Activated naive CD4-positive, alpha-beta T cell treated with anti-CD3 and anti-CD28 coated beads for 36 hours (primary cell): ENCODE data around the gene SH3TC1. TPM values are rescaled to one million over a fixed set of nuclear protein-coding genes. Genes with fewer than 3 reads are reported as not detected.

Experiments
- CTCF ChIA-PET: fragments of 350-600 bp; sonication (Branson Sonifier 250); formaldehyde crosslinking; loops from one replicate; lab custom pipeline; 2021; ENCODE audit warnings: antibody characterized with exemption; lab: Charles Lee
- DNase-seq: peaks from one replicate; pipeline ENCODE4 v3.0.0-alpha.2; 2020
- H3K27ac Mint-ChIP-seq: one replicate; pipeline ENCODE4 v1.8.0; 2021; ENCODE audit warnings: mild to moderate bottlenecking, mixed read lengths
- H3K27me3 Mint-ChIP-seq: one replicate; pipeline ENCODE4 v1.8.0; 2021; ENCODE audit warnings: low read depth, mixed read lengths
- H3K36me3 Mint-ChIP-seq: one replicate; pipeline ENCODE4 v1.8.0; 2021; ENCODE audit warnings: low read depth, mixed read lengths
- H3K4me1 Mint-ChIP-seq: one replicate; pipeline ENCODE4 v1.8.0; 2021; ENCODE audit warnings: low read depth, mixed read lengths
- H3K4me3 Mint-ChIP-seq: one replicate; pipeline ENCODE4 v1.8.0; 2021; ENCODE audit warnings: mild to moderate bottlenecking, moderate library complexity, mixed read lengths
- H3K9me3 Mint-ChIP-seq: one replicate; pipeline ENCODE4 v1.8.0; 2021; ENCODE audit warnings: mixed read lengths
- intact Hi-C: fragments of 100-400 bp; cut with micrococcal nuclease; formaldehyde crosslinking; loops from one replicate; pipeline ENCODE4 v1.15.1; 2023
- total RNA-seq, 2 experiments: library from RNA; stranded (reverse); gene quantifications; one replicate each; pipeline ENCODE4 v1.2.3, GENCODE V29; 2021

The SH3TC1 gene
- total RNA-seq, 2 experiments from 2014 or later: 17.9 to 23.6 TPM

DNA sequence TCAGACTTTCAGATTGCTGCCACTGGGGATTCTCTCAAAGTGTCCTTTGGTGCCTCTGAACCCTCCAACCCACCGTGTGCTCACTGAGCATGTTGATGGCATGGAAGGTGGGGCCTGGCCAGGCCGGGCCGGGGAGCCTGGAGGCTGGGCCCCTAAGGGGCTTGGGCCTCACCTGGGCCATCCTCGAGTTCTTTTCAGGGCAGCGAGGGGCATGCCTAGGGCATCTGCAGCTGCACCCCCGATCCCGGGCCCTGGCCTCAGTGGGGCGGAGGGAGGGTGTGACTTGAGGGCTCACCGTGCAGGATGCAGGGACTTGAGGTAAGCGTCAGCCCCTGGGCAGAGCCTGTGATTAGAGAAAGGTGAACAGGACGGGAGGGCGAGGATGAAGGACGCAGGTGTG lies 1.6 kb upstream of the SH3TC1 start:
- CTCF ChIA-PET: interaction anchor here (1.2 kb wide), 1 partner anchor 21 kb away, joined by 6 read pairs; no protein-coding TSS in a partner anchor
- no peak overlapping the region for H3K27ac Mint-ChIP-seq
- no peak overlapping the region for H3K4me3 Mint-ChIP-seq
- DNase-seq: no peak
- H3K9me3 Mint-ChIP-seq: no peaks in the 10 kb centered on the region
- intact Hi-C loops: no loop called here
- peaks cover 34% of the 10 kb centered on the region for H3K4me1 Mint-ChIP-seq
- peaks cover 3% of the 10 kb centered on the region for H3K36me3 Mint-ChIP-seq
- H3K27me3 Mint-ChIP-seq: no peaks in the 10 kb centered on the region

DNA sequence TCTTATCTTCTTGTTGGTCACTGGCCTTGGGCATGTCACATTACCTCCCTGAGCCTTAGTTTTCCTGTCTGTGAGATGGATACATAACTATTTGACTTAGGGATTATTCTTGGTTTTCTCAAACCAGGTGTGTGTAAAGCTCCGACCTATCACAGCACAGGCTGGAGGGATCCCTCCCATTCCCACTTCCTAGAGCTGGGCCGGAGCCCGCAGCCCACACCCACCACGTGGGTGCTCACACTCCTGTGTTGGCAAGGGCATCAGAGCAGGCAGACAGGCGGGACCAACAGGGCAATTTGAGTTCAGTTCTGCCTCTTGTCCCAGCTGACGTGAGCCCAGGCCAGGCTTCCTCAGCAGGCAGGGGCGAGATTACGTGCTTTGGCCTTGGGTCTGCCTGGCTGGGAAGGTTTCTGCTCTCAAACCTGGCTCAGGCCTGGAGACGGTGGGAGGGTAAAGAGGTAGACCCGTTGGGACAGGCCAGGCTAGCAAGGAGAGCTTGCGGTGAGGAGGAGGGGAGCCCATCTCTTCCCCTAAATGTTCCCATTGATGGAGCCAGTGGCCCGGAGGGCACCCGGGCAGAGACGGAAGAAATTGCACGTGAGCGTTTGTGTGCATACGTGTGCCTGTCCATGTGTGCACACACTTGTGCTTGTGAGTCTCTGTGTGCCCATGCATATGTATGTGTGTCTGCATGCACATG lies 734 bp upstream of the SH3TC1 start:
- Mint-ChIP-seq H3K4me3 (peak overlapping the region; percentile 84), H3K27me3 (no peaks in the 10 kb centered on the region), H3K4me1 (peaks cover 36% of the 10 kb centered on the region), H3K9me3 (no peaks in the 10 kb centered on the region), H3K27ac (no peak overlapping the region), H3K36me3 (peaks cover 3% of the 10 kb centered on the region)
- intact Hi-C loops: no loop called here
- no peak for DNase-seq
- CTCF ChIA-PET: interaction anchor here (1.2 to 1.5 kb wide), 2 partner anchors 21 to 44 kb away, joined by 5 to 6 read pairs; no protein-coding TSS in a partner anchor

DNA sequence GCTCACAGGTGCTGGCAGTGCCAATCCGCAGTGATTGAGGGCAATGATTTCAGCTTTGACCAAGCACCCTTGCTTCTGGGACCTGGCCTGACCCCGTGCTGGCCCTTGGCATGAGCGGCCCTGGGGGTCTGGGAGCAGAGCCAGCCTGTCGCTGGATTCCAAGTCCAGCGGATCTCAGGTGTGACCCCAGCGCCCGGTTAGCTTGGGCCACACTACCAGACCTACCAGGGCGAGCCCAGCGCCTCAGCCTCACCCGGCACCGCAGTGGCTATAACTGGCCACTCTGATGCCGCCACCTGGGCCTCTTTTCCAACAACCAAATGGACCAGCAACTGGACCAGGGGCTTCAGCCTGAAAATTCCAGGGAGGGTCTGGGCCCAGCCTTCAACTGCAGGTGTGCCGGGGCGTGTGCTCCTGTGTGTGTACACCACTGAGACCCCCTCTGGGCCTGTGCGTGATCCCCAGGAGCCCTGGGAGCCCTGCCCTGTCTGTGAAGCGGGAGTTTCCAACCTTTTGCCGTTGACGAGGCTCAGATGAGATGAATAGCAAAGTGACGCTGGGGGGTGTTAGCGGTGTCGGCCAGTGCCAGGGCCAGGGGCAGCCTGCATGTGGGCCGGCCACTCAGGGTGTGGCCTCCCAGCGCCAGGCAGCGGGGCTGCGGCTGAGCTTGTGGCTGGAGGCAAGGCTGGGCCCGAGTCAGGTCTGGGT lies 658 bp downstream of the SH3TC1 start:
- DNase-seq: peak; percentile 66
- Mint-ChIP-seq H3K4me3 (peak overlapping the region; percentile 84), H3K27ac (peak overlapping the region; percentile 80), H3K27me3 (no peaks in the 10 kb centered on the region), H3K36me3 (peaks cover 3% of the 10 kb centered on the region), H3K4me1 (peaks cover 36% of the 10 kb centered on the region), H3K9me3 (no peaks in the 10 kb centered on the region)
- CTCF ChIA-PET: interaction anchor here (1.5 kb wide), 1 partner anchor 23 kb away, joined by 5 read pairs; no protein-coding TSS in a partner anchor
- intact Hi-C loops: loop anchor here (1.0 kb wide), 3 partner anchors 22 to 41 kb away; partner anchors contain the start of gene ABLIM2

DNA sequence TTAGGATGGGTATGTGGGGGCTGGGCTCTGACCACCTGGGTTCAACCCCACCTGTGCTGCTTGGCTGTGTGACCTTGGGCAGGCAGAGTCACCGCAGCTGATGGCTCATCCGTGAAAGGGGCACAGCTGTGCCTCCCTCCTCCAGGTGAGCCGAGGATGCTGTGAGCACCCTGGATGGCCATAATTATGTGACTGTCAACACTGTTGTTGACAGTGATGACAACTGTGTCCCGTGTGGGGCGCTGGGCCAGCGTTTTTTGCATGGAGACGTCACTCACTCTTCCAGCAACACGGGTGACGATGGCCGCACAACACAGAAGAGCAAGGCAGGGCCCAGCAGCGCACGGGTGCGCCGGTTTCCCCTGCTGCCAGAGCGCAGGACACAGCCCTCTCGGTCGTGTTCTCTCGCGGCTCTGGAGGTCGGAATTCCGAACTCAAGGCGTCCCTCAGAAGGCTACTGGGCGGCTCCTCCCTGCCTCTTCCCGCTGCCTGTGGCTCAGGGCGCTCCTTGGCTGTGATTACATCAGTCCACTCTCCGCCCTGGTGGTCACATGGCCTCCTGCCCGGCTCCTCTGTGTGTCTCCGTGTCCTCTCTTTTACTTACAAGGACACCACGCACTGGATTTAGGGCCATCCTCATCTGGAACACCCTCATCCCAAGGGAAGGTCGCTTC lies 1.3 kb downstream of the SH3TC1 start:
- no peaks in the 10 kb centered on the region for H3K27me3 Mint-ChIP-seq
- CTCF ChIA-PET: interaction anchor here (1.2 to 1.5 kb wide), 1 partner anchor 24 kb away, joined by 5 to 6 read pairs; no protein-coding TSS in a partner anchor
- peak overlapping the region; percentile 84 for H3K4me3 Mint-ChIP-seq

DNA sequence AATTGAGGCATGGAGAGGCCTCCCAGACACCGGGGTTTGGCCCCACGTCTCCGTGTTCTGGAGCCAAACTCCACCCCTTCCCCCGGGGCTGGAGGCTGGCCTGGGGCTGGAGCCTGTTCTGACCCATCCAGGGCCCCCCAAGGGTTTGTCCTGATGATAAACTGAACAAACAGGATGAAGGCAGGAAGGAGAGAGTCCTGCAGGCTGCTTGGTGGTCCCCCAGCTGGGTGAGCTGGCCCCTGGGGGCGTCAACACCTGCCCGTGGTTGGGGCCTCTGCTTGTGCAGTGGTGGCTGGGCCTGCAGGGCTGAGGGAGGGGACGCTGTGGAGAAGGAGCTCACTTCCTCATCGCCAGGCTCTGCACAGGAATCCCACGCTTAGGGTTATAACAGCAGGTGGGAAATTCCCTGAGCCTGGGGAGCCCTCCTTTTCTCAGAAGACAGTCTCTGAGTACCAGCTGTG lies 2.3 kb downstream of the SH3TC1 start:
- Mint-ChIP-seq H3K27me3 (no peaks in the 10 kb centered on the region), H3K36me3 (peaks cover 3% of the 10 kb centered on the region), H3K27ac (peak overlapping the region; percentile 80), H3K4me3 (peak overlapping the region; percentile 84), H3K9me3 (no peaks in the 10 kb centered on the region), H3K4me1 (peaks cover 41% of the 10 kb centered on the region)
- peak; percentile 76 for DNase-seq
- CTCF ChIA-PET: interaction anchor here (0.7 to 1.2 kb wide), 3 partner anchors 20 to 357 kb away, joined by 3 to 6 read pairs (median 3); no protein-coding TSS in a partner anchor
- intact Hi-C loops: no loop called here

More for the DNA sequence above, 1.3 kb downstream of the SH3TC1 start:
- intact Hi-C loops: no loop called here
- DNase-seq: peak; percentile 63
- H3K9me3 Mint-ChIP-seq: no peaks in the 10 kb centered on the region
- peak overlapping the region; percentile 80 for H3K27ac Mint-ChIP-seq
- H3K4me1 Mint-ChIP-seq: peaks cover 38% of the 10 kb centered on the region
- H3K36me3 Mint-ChIP-seq: peaks cover 3% of the 10 kb centered on the region

DNA sequence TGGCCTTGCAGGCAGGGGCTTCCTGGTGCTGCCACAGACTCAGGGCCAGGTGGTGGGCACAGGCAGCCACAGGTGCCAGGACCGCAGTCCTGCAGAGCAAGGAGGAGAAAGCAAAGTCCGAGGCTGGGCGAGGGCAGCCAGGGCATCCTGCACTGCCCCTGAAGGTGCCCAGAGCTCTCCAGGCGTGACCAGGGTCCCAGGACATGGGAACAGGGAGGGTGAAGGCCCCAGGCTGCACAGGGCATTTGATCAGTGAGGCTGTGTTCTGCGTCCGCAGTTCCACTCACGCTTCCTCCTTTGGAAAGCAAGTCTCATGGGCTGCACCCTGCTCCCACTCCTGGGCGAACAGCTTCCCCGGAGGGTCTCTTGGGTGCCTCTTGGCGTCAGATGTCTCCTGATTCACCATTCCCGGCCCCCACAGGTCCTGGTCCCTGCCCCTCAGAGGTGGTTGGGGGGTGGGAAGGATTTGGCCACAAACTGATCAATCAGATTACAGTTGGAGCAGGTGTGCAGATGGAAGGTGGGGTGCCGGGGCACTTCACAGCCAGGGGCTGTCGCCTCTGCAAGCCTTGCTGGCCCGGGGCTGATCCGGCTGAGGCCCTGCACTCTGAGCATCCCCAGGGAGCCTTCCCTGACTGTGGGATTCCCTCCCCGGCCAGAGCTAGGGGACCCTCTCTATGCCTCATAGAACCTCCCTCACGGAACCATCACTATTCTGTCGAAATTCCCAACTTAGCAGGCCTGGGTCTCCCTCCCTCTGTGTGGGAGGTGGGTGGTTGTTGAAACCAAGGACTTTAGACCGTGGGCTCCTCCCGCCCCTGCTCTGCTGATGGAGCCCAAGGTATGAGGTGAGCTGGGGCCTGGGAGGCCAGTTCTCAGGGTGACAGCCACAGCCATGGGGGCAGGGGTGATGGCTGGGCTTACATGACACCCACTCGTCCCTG lies 3.3 kb downstream of the SH3TC1 start:
- Mint-ChIP-seq H3K27ac (no peak overlapping the region), H3K4me1 (peaks cover 41% of the 10 kb centered on the region)
- intact Hi-C loops: no loop called here

DNA sequence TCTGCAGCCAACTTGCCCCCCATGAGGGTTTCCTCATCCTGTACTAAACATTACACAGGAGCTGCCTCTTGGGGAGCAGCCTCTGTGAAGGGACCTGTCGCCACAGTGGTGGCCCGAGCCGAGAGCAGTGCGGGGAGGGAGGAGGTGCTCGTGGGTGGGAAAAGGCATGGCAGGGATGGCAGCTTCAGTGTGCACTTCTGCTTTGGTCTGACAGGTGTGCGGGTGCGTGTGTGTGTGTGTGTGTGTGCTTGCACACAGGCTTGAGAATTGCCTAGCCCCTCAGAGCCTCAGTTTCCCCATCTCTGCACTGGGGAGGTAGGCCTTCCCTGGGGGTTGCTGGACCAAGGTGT lies 3.9 kb downstream of the SH3TC1 start:
- Mint-ChIP-seq H3K4me1 (peaks cover 41% of the 10 kb centered on the region), H3K27ac (no peak overlapping the region), H3K4me3 (no peak overlapping the region), H3K27me3 (no peaks in the 10 kb centered on the region), H3K36me3 (peaks cover 3% of the 10 kb centered on the region), H3K9me3 (no peaks in the 10 kb centered on the region)
- CTCF ChIA-PET: no interaction called here
- DNase-seq: no peak
- intact Hi-C loops: no loop called here

More for the DNA sequence above, 3.3 kb downstream of the SH3TC1 start:
- Mint-ChIP-seq H3K4me3 (no peak overlapping the region), H3K36me3 (peaks cover 3% of the 10 kb centered on the region), H3K9me3 (no peaks in the 10 kb centered on the region), H3K27me3 (no peaks in the 10 kb centered on the region)
- CTCF ChIA-PET: interaction anchor here (0.7 to 1.2 kb wide), 2 partner anchors 26 to 358 kb away, joined by 3 to 6 read pairs; no protein-coding TSS in a partner anchor
- no peak for DNase-seq

DNA sequence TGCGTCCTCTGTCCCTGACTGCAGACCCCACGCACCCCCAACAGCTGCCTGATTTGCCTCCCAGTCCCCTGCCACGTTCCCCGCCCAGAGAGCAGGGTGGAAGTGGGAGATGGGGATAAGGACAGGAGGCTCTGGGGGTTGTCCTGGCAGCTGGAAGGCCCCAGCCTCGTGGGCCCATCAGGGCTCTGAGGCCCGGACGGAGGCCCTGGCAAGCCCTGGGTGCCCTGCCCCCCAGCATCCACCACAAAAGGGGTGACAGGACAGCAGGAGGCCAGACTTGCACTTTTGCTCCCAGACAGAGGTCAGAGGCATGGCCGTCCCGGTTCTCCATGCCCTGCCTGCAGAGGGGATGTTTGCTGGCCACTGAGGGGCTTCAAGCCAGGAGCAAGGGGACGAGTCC lies 4.7 kb downstream of the SH3TC1 start:
- Mint-ChIP-seq H3K4me3 (no peak overlapping the region), H3K9me3 (no peaks in the 10 kb centered on the region), H3K36me3 (peaks cover 3% of the 10 kb centered on the region), H3K27me3 (no peaks in the 10 kb centered on the region), H3K27ac (no peak overlapping the region), H3K4me1 (peaks cover 34% of the 10 kb centered on the region)
- CTCF ChIA-PET: no interaction called here
- no peak for DNase-seq
- intact Hi-C loops: no loop called here

DNA sequence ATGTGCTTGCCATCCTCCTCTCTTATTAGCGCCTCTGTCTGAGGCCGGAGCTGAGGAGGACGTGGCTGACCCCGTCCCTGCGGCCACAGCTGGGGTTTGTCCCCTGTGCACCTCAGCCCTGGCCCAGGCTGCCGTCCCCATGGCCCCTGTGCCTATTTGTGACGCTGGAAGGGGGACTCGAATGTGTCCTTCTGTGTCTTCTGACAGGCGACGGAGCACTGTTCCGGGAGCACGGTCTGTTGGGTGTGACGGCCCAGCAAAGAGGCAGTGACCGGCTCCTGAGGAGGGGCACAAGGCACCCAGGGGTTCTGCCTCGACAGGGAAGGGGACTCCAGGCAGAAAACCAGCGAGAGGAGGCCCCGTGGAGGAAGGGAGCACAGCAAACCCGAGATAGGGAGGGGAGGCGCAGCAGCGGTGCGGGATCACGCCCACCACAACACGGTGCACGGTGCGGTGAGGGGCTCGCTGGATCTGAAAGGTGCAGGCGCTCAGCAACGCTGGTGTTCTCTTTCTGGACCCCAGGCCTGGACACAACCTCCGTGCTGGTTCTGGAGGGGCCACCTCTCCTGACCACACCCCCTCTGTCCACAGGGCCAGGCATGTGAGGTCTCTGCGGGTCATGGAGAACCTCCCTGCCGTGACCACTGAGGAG lies 5.6 kb downstream of the SH3TC1 start:
- Mint-ChIP-seq H3K36me3 (peaks cover 5% of the 10 kb centered on the region), H3K9me3 (no peaks in the 10 kb centered on the region), H3K27me3 (no peaks in the 10 kb centered on the region), H3K4me1 (peaks cover 30% of the 10 kb centered on the region), H3K4me3 (no peak overlapping the region), H3K27ac (no peak overlapping the region)
- intact Hi-C loops: no loop called here
- DNase-seq: no peak
- CTCF ChIA-PET: no interaction called here

DNA sequence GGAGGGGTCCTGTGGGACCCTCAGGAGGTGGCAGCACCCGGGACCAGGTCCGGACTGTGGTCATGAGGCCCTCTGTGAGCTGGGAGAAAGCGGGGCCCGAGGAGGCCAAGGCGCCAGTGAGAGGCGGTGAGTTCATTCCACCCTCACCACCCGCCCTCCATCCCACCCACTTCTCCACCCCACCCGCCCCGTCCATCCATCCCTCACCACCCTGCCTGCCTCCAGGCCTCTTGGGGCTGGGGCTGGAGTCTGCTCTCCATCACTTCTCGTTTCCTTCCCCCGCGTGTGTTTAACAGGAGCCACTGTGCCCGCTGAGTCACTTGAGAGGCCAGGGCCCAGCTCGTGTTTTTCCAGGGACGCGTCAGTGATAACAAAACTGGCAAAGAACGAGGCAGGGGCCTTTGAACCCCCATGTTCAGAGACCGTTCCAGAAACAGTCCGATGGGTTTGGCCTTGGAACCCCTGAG lies 6.2 kb downstream of the SH3TC1 start:
- Mint-ChIP-seq H3K9me3 (no peaks in the 10 kb centered on the region), H3K27me3 (no peaks in the 10 kb centered on the region), H3K36me3 (peaks cover 5% of the 10 kb centered on the region), H3K27ac (no peak overlapping the region), H3K4me3 (no peak overlapping the region), H3K4me1 (peaks cover 29% of the 10 kb centered on the region)
- CTCF ChIA-PET: no interaction called here
- intact Hi-C loops: no loop called here
- DNase-seq: no peak
